Neural cell (in vitro differentiated cells): ENCODE results near the gene ROR2. TPM values are rescaled to one million over a fixed set of nuclear protein-coding genes. Genes with fewer than 3 reads are reported as not detected.

Experiments used
- H2AFZ ChIP-seq: fragments of 200-600, 300-800 bp; sonication (generic), shearing (Covaris generic); 2 replicates; pipeline ENCODE4 v1.6.0; 2014; ENCODE audit warnings: low read depth, mild to moderate bottlenecking, antibody characterized with exemption, low read length, moderate library complexity
- H3F3A ChIP-seq: fragments of 200-600 bp; shearing (Covaris generic); 2 replicates; pipeline ENCODE4 v1.6.1; 2016; ENCODE audit warnings: mild to moderate bottlenecking, moderate library complexity, mixed read lengths, antibody characterized with exemption, low read length; ENCODE audit not compliant: insufficient read depth, poor library complexity, severe bottlenecking
- H3K27ac ChIP-seq: fragments of 200-600, 300-800 bp; sonication (generic), shearing (Covaris generic); 2 replicates; pipeline ENCODE4 v1.5.1; 2014; ENCODE audit warnings: mild to moderate bottlenecking, low read length, moderate library complexity
- H3K27me3 ChIP-seq: fragments of 300-800, 200-600 bp; sonication (generic), shearing (Covaris generic); 2 replicates; pipeline ENCODE4 v1.6.0; 2014; ENCODE audit warnings: mild to moderate bottlenecking, low read depth, low read length, moderate library complexity; ENCODE audit not compliant: insufficient read depth
- H3K36me3 ChIP-seq: fragments of 300-800, 200-600 bp; sonication (generic), shearing (Covaris generic); 2 replicates; pipeline ENCODE4 v1.5.1; 2014; ENCODE audit warnings: mild to moderate bottlenecking, antibody characterized with exemption, low read length, moderate library complexity; ENCODE audit not compliant: insufficient read depth
- H3K4me2 ChIP-seq: fragments of 300-800, 200-600 bp; sonication (generic), shearing (Covaris generic); 2 replicates; pipeline ENCODE4 v1.6.0; 2014; ENCODE audit warnings: mild to moderate bottlenecking, low read length
- H3K4me3 ChIP-seq: fragments of 300-800, 200-600 bp; sonication (generic), shearing (Covaris generic); 2 replicates; pipeline ENCODE4 v1.5.1; 2014; ENCODE audit warnings: mild to moderate bottlenecking, low read length, moderate library complexity
- H3K79me2 ChIP-seq: fragments of 200-600 bp; shearing (Covaris generic); replicated peaks from 2 replicates; pipeline ENCODE4 v1.6.0; 2014; ENCODE audit warnings: mild to moderate bottlenecking, low read length, moderate library complexity; ENCODE audit not compliant: insufficient read depth
- H3K9ac ChIP-seq: fragments of 300-800, 200-600 bp; sonication (generic), shearing (Covaris generic); 2 replicates; pipeline ENCODE4 v1.6.1; 2016; ENCODE audit warnings: mild to moderate bottlenecking, low read length, mixed read lengths
- H3K9me2 ChIP-seq: fragments of 200-600 bp; shearing (Covaris generic); 2 replicates; pipeline ENCODE4 v1.6.1; 2016; ENCODE audit warnings: mild to moderate bottlenecking, low read length, mixed read lengths; ENCODE audit not compliant: insufficient read depth
- H3K9me3 ChIP-seq: fragments of 200-600, 300-800 bp; sonication (generic), shearing (Covaris generic); 2 replicates; pipeline ENCODE4 v1.6.1; 2016; ENCODE audit warnings: mild to moderate bottlenecking, mixed run types, low read length, moderate library complexity, mixed read lengths
- H4K20me1 ChIP-seq: fragments of 200-600 bp; shearing (Covaris generic); 2 replicates; pipeline ENCODE4 v1.6.1; 2016; ENCODE audit warnings: mild to moderate bottlenecking, mixed run types; ENCODE audit not compliant: insufficient read depth
- EP300 ChIP-seq: fragments of 450-650 bp; conservative IDR thresholded peaks from 2 replicates; pipeline ENCODE4 v1.6.1; 2014; ENCODE audit warnings: antibody characterized with exemption, mild to moderate bottlenecking, moderate library complexity; ENCODE audit not compliant: poor library complexity, severe bottlenecking
- EZH2 ChIP-seq: fragments of 200-600, 300-800 bp; shearing (Covaris generic), sonication (generic); IDR thresholded peaks from 2 replicates; pipeline ENCODE4 v1.6.1; 2014; ENCODE audit warnings: antibody characterized with exemption, low read length, borderline replicate concordance, mild to moderate bottlenecking; ENCODE audit not compliant: insufficient read depth, poor library complexity, severe bottlenecking
- MXI1 ChIP-seq: fragments of 450-650 bp; conservative IDR thresholded peaks from 2 replicates; pipeline ENCODE4 v1.6.1; 2014; ENCODE audit warnings: antibody characterized with exemption, mild to moderate bottlenecking; ENCODE audit not compliant: poor library complexity, severe bottlenecking
- POLR2AphosphoS5 ChIP-seq: IDR thresholded peaks from 2 replicates; pipeline ENCODE4 v1.6.1; 2012
- RAD21 ChIP-seq: fragments of 450-650 bp; conservative IDR thresholded peaks from 2 replicates; pipeline ENCODE4 v1.6.1; 2014; ENCODE audit warnings: antibody characterized with exemption, mild to moderate bottlenecking, moderate library complexity
- SMC3 ChIP-seq: fragments of 450-650 bp; conservative IDR thresholded peaks from 2 replicates; pipeline ENCODE4 v1.6.1; 2014; ENCODE audit warnings: antibody characterized with exemption, mild to moderate bottlenecking, moderate library complexity; ENCODE audit not compliant: poor library complexity
- TAF1 ChIP-seq: IDR thresholded peaks from 2 replicates; pipeline ENCODE4 v1.6.1; 2012; ENCODE audit warnings: low read depth
- polyA plus RNA-seq: library from polyadenylated mRNA; depleted of rRNA; stranded (reverse); fragments of >200 nt; gene quantifications from 2 replicates; pipeline ENCODE4 v1.2.3, GENCODE V29; 2014
- TF ChIP-seq, protein P1 (sequence below): IDR thresholded peaks from 2 replicates; pipeline ENCODE4 v1.6.1; 2012; ENCODE audit warnings: borderline replicate concordance
- TF ChIP-seq, protein P2 (sequence below): fragments of 450-650 bp; IDR thresholded peaks from 2 replicates; pipeline ENCODE4 v1.5.1; 2014; ENCODE audit warnings: antibody characterized with exemption, mild to moderate bottlenecking, moderate library complexity; ENCODE audit not compliant: poor library complexity, severe bottlenecking

Gene ROR2
- polyA plus RNA-seq, 1 donor from 2014 or later: 0.33 TPM

DNA sequence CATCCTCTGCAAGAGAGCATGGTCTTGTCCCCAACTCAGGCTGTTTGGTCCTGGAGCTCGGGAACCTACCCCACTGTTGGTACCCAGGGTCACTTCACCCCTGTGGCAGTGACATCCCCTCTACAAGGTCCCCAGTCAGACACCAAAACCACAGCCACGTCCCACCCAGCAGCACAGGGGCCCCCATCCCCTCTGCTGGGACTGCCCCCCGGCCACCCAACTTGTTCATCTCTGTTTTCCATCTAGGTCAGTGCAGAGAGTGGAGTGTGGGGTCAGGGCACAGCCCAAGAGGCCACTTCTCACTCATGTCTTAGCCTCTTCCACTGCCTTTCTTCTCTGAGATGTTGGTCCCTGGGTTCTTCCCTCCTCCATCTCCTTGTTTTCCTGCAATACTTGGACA is 292.5 kb downstream of the ROR2 start:
- Histone ChIP-seq H3K36me3 (no peaks in the 10 kb centered on the region), H3K9me2 (no peaks in the 10 kb centered on the region), H3F3A (no peaks in the 10 kb centered on the region), H3K9ac (no peak overlapping the region), H3K27me3 (no peaks in the 10 kb centered on the region), H3K79me2 (no peaks in the 10 kb centered on the region), H3K9me3 (no peaks in the 10 kb centered on the region), H3K4me2 (no peak overlapping the region), H2AFZ (no peak overlapping the region), H4K20me1 (no peaks in the 10 kb centered on the region), H3K4me3 (no peak overlapping the region), H3K27ac (no peak overlapping the region)
- TF ChIP-seq, protein P1, sequence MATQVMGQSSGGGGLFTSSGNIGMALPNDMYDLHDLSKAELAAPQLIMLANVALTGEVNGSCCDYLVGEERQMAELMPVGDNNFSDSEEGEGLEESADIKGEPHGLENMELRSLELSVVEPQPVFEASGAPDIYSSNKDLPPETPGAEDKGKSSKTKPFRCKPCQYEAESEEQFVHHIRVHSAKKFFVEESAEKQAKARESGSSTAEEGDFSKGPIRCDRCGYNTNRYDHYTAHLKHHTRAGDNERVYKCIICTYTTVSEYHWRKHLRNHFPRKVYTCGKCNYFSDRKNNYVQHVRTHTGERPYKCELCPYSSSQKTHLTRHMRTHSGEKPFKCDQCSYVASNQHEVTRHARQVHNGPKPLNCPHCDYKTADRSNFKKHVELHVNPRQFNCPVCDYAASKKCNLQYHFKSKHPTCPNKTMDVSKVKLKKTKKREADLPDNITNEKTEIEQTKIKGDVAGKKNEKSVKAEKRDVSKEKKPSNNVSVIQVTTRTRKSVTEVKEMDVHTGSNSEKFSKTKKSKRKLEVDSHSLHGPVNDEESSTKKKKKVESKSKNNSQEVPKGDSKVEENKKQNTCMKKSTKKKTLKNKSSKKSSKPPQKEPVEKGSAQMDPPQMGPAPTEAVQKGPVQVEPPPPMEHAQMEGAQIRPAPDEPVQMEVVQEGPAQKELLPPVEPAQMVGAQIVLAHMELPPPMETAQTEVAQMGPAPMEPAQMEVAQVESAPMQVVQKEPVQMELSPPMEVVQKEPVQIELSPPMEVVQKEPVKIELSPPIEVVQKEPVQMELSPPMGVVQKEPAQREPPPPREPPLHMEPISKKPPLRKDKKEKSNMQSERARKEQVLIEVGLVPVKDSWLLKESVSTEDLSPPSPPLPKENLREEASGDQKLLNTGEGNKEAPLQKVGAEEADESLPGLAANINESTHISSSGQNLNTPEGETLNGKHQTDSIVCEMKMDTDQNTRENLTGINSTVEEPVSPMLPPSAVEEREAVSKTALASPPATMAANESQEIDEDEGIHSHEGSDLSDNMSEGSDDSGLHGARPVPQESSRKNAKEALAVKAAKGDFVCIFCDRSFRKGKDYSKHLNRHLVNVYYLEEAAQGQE: no peak
- TF ChIP-seq RAD21: no peak
- no peak for TF ChIP-seq EZH2
- TF ChIP-seq MXI1: no peak
- TF ChIP-seq POLR2AphosphoS5: no peak
- TF ChIP-seq TAF1: no peak
- no peak for TF ChIP-seq SMC3
- TF ChIP-seq, protein P2, sequence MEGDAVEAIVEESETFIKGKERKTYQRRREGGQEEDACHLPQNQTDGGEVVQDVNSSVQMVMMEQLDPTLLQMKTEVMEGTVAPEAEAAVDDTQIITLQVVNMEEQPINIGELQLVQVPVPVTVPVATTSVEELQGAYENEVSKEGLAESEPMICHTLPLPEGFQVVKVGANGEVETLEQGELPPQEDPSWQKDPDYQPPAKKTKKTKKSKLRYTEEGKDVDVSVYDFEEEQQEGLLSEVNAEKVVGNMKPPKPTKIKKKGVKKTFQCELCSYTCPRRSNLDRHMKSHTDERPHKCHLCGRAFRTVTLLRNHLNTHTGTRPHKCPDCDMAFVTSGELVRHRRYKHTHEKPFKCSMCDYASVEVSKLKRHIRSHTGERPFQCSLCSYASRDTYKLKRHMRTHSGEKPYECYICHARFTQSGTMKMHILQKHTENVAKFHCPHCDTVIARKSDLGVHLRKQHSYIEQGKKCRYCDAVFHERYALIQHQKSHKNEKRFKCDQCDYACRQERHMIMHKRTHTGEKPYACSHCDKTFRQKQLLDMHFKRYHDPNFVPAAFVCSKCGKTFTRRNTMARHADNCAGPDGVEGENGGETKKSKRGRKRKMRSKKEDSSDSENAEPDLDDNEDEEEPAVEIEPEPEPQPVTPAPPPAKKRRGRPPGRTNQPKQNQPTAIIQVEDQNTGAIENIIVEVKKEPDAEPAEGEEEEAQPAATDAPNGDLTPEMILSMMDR: no peak
- TF ChIP-seq EP300: no peak

DNA sequence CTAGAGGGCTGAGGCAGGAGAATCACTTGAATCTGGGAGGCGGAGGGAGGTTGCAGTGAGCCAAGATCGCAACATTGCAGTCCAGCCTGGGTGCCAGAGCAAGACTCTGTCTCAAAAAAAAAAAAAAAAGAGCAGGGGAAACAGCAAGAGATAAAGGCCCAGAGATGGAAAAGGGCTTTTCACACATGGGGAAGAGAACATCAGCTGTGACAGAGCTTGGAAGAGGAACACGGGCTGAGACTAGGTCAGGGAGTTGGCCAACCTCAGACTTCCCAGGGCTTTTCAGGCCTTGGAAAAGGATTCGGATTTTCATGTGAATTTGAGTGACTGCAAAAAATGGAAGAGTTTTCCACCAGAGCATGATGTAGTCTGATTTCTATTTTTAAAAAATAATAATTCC is 294.4 kb downstream of the ROR2 start:
- no peaks in the 10 kb centered on the region for H3K27me3 ChIP-seq
- no peak overlapping the region for H3K4me3 ChIP-seq
- no peak for TF ChIP-seq EP300
- TF ChIP-seq RAD21: no peak
- TF ChIP-seq, protein P1: no peak
- no peak for TF ChIP-seq MXI1
- no peak for TF ChIP-seq TAF1
- no peak for TF ChIP-seq POLR2AphosphoS5
- no peak for TF ChIP-seq EZH2
- TF ChIP-seq, protein P2: no peak
- no peak for TF ChIP-seq SMC3
- H3K9me2 ChIP-seq: no peaks in the 10 kb centered on the region
- no peaks in the 10 kb centered on the region for H3K79me2 ChIP-seq
- H3K9me3 ChIP-seq: no peaks in the 10 kb centered on the region
- no peak overlapping the region for H3K9ac ChIP-seq
- no peaks in the 10 kb centered on the region for H3K36me3 ChIP-seq
- no peaks in the 10 kb centered on the region for H4K20me1 ChIP-seq
- H2AFZ ChIP-seq: no peak overlapping the region
- no peak overlapping the region for H3K27ac ChIP-seq
- no peaks in the 10 kb centered on the region for H3F3A ChIP-seq
- H3K4me2 ChIP-seq: no peak overlapping the region
